GM15510 (cell line): ENCODE measurements around the gene HDC.

ENCODE experiments used
- POLR2A ChIP-seq: IDR thresholded peaks from 3 replicates; pipeline ENCODE4 v1.6.1; 2011; ENCODE audit warnings: borderline replicate concordance; ENCODE audit not compliant: insufficient read length; ENCODE audit errors: extremely low read depth

Gene HDC

GRCh38 chr15:50246631-50247030 is 18.9 kb downstream of the HDC start:
- TF ChIP-seq POLR2A: no peak

DNA sequence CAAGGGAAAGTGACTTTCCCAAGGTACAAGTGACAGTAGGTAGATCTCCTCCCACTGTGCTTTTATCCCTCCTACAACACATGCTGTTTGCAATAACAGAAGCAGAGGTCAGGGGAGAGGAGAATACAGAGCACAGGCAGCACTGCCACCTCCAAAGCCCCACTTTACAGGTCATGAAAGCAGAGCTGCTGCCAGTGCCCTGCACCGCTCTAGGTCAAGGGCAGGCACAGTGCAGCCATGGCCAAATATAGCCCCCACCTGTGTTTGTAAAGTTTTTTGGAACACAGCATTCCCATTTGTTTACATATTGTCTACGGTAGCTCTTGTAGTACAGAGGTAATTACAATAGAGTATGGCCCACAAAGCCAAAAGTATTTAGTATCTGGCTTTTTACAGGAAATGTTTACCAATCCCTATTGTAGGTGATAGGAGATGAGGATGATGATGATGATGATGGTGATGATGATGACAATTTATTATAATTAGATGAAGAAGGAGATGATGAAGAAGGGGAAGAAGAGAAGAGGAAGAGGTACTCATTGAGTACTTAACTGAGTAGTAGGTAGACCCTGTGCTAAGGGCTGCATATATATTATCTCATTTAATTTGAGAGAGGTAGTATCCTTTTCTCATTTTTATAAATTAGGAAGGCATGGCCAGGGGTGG is 20.4 kb downstream of the HDC start:
- no peak for TF ChIP-seq POLR2A

DNA sequence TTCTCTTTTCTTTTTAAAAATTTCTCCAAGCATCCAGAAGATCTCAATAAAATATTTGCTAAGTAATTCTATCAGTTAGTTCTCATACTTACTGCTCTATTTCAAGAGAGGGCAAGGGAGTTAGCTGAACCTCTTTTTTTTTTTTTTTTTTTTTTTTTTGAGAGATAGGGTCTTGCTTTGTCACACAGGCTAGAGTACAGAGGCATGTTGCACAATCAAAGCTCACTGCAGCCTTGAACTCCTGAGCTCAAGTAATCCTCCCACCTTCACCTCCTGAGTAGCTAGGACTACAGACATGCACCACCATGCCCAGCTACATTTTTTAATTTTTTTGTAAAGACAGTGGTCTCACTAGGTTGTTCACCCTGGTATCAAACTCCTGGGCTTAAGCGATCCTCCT is 21.4 kb downstream of the HDC start:
- no peak for TF ChIP-seq POLR2A

- no peak for TF ChIP-seq POLR2A
Observed at GRCh38 chr15:50241684-50242450, 23.7 kb downstream of the HDC start.

- no peak for TF ChIP-seq POLR2A
Observed at GRCh38 chr15:50238255-50238654, 27.3 kb downstream of the HDC start.

DNA sequence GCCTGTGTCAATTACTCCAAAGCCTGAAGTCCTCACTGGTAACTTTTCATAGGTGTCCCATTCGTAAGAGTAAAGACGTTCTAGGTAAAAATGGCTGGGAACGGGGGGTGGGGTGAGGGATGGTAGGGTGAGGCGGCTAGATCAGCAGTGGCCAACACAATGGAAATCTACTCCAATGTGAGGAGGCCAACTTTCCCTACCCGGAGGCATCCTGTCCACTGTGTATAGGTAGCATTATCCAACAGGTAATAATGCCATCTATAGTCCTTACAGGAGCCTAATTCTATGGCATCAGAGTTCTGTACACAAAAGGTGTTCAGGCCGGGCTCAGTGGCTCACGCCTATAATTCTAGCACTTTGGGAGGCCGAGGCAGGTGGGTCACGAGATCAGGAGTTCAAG is 29.1 kb downstream of the HDC start:
- TF ChIP-seq POLR2A: no peak

GRCh38 chr15:50235794-50236193 is 29.7 kb downstream of the HDC start:
- no peak for TF ChIP-seq POLR2A

DNA sequence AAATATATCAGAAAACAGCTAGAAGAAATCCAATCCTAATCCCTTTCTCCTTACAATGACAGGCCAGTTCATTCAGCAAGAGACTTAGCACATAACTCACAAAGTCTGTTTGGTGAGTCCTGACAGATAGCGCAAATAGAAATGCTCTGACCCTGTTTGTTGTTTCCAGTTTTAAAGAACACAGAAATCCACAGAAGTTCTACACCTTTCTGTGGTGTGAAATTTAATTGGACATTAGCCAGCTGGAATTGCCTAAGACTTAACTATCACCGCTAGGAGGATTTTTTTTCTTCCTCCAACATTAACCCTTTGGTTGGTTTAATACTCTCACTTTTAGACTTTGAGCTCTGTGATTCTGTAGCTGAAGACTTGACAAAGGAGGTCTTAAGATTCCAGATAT is 30.8 kb downstream of the HDC start:
- TF ChIP-seq POLR2A: no peak

DNA sequence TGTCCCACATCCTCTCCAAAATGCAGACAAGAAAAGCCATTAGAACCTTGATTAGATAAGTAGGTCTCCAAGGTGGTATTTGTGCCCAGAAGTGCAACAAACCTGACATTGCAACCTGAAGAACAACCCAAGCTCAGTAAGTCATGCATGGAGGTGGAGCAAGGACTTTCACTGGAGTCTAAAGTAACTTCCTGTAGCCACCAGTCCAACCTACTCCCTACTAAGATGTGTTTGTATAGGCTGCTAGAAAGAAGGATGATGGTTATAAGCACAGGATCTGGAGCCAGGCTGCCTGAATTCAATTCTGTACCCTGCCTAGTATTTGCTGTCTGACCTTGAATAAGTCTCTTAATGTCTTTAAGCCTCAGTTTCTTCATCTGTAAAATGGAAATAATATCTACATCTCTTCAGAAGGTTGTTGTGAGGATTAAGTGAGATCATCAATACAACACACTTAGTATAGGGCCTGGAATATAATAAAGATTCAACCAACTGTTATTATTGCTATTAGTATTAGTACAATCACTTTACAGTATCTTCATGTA is 32.3 kb downstream of the HDC start:
- TF ChIP-seq POLR2A: no peak

- no peak for TF ChIP-seq POLR2A
Observed at GRCh38 chr15:50232791-50233190, 32.7 kb downstream of the HDC start.

DNA sequence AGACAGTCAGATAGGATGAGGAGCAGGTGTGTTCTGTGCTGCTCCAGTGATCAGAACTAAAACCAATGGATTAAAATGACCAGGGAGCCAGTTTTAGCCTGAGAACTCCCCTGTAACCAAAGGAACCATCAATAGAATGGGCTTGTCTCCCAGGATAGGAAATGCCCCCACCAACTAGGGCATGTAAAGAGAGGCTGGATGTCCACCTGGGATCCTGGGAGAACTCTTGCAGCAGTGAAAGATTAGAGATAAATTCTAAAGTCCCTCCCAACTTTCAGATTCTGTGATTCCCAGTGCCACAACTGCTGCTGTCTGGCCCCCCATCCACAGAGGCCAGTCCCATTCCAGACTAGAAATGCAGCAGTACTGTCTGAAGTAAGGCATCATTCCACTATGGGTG is 33.8 kb downstream of the HDC start:
- no peak for TF ChIP-seq POLR2A

DNA sequence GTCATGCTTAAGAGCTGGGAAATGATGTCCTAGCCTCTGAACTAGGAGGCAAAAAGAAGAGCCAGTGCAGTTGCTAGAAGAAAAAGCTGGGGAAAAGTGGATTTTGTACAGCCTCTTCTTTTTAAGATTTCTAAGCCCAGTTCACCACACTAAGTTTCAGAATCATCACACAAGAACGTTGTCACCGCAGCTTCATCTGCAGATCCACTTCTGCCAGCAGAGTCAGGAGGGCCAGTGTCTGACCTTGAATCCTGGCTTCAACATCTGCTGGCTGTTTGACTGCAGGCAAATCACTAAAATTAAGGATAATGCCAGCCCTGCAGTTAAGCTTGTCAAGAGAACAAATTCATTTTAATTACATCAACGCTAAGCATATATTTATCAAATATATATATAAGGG is 36.2 kb downstream of the HDC start:
- TF ChIP-seq POLR2A: no peak

GRCh38 chr15:50228866-50229265 is 36.7 kb downstream of the HDC start:
- no peak for TF ChIP-seq POLR2A

DNA sequence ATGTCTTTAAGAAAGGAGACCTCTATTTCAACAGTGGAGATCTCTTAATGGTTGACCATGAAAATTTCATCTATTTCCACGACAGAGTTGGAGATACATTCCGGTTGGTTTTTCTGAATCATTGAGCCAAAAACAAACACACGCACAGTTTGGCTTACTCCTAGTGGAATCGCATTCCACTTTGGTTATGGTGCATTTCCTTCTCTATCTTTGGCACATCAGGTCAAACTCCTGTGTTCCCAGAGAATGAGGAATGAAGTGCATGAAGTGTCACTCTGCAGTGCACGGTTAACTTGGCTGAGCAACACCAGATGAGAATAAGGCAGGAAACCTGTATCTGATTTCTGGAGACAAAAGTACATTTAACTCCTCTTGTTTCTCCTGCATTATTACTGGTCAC is 38.5 kb downstream of the HDC start:
- TF ChIP-seq POLR2A: no peak

DNA sequence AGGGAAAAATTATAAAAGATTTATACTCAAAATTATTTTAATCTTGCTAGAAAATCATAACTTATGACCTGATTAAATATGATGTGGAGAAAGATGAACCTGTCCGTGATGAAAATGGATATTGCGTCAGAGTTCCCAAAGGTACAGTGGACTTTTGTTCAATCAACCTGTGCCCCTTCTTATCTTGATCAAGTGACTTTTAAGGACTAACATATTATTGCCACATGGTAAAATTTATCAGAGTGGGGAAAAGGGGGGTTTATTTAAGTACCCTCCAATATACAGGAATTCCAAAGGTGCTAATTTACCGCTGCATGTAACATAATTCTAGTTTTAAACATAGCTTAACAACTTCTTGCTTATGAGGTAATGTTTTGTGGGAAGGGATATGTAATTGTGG is 39.6 kb downstream of the HDC start:
- no peak for TF ChIP-seq POLR2A

DNA sequence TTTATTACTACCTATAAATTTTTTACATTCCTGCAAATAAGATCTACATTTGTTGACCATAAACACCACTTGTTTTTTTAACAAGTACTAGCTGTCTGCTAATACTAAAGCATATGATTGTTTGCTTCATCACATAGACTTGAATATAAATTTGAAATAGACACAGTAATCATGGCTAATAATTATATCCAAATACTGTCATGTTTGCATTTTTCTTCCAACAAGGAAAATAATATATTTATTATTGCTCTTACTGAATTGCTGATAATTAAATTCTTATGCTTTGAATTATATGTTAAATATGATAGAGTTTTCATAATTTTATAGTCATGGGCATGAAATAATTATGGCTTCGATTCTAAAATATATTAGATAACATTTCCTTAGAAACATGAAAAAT is 40.5 kb downstream of the HDC start:
- no peak for TF ChIP-seq POLR2A
